ENCODE measurements around the gene EPB41L5.

DNA sequence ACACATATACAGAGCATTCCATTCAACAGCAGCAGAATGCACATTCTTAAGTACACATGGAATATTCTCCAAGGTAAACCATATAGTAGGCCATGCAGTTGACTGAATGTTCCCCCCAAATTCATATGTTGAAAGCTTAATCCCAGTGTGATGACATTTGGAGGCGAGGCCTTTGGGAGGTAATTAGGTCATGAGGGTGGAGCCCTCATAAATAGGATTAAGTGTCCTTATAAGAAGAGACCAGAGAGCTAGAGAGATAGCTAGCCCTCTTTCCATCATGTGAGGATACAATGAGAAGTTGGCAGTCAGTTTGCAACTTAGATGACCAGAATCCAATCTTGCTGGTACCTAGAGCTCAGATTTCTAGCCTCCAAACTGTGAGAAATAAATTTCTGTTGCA is 182.7 kb downstream of the EPB41L5 start:
- TF ChIP-seq, protein P1, sequence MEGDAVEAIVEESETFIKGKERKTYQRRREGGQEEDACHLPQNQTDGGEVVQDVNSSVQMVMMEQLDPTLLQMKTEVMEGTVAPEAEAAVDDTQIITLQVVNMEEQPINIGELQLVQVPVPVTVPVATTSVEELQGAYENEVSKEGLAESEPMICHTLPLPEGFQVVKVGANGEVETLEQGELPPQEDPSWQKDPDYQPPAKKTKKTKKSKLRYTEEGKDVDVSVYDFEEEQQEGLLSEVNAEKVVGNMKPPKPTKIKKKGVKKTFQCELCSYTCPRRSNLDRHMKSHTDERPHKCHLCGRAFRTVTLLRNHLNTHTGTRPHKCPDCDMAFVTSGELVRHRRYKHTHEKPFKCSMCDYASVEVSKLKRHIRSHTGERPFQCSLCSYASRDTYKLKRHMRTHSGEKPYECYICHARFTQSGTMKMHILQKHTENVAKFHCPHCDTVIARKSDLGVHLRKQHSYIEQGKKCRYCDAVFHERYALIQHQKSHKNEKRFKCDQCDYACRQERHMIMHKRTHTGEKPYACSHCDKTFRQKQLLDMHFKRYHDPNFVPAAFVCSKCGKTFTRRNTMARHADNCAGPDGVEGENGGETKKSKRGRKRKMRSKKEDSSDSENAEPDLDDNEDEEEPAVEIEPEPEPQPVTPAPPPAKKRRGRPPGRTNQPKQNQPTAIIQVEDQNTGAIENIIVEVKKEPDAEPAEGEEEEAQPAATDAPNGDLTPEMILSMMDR (IDR thresholded peaks at IDR 0.05; ENCODE audit: low read length), result no peak
- TF ChIP-seq EZH2 (IDR thresholded peaks at IDR 0.05; ENCODE audit: borderline replicate concordance, low read length), result no peak
